HepG2 (cell line): ENCODE data around the gene ZNF554. TPM values are rescaled to one million over a fixed set of nuclear protein-coding genes. Genes with fewer than 3 reads are reported as not detected.

Experiments used
- ATAC-seq: fragments of 200-7000 bp; cut with Tn5 transposase; 3 replicates; pipeline ENCODE4 v1.9.1; 2020; ENCODE audit warnings: mild to moderate bottlenecking, moderate library complexity
- BruUV-seq: library from RNA; stranded (reverse); fragments of 400-500 nt; replicated peaks from 2 replicates; lab custom pipeline; 2021; lab: Mats Ljungman, UMichigan
- CTCF ChIA-PET: fragments of 300-600 bp; formaldehyde crosslinking; extraction: SDS; loops from one replicate; lab custom pipeline; 2021; ENCODE audit warnings: low total read pairs, inconsistent platforms, low intra/inter-chr PET ratio; lab: Yijun Ruan, JAX
- POLR2A ChIA-PET: fragments of 350-600 bp; sonication (Branson Sonifier 250); formaldehyde crosslinking; loops from one replicate; lab custom pipeline; 2020; ENCODE audit warnings: antibody characterized with exemption, inconsistent platforms; lab: Yijun Ruan, JAX
- DNase-seq: peaks from one replicate; pipeline ENCODE4 v3.0.0-alpha.2; 2015; ENCODE audit warnings: low spot score
- FAIRE-seq: peaks from 3 replicates; lab custom pipeline; 2011; peaks lifted over from hg19 to GRCh38; lab: Jason Lieb, UNC
- H2AFZ ChIP-seq: one replicate; pipeline ENCODE4 v1.6.1; 2011; ENCODE audit warnings: low read length, inconsistent platforms
- H3K27ac ChIP-seq: fragments of 300-600 bp; 3 replicates; pipeline ENCODE4 v1.8.0; 2011; ENCODE audit warnings: mixed run types, mild to moderate bottlenecking, mixed read lengths, low read length, inconsistent platforms; ENCODE audit not compliant: insufficient read depth; ENCODE audit errors: extremely low read length
- H3K27me3 ChIP-seq, 2 experiments: fragments of 200-600 bp in 1 of 2; 2 replicates in 1 of 2; 3 replicates in 1 of 2; pipeline versions ENCODE4 v1.6.0 to v1.8.0; 2011; ENCODE audit warnings: low read length in 2 of 2, mild to moderate bottlenecking in 2 of 2, moderate library complexity in 2 of 2, inconsistent platforms in 1 of 2; ENCODE audit not compliant: insufficient read depth in 2 of 2, control insufficient read depth in 1 of 2
- H3K36me3 ChIP-seq, 2 experiments: fragments of 200-600 bp in 1 of 2; replicated peaks in 1 of 2; 2 replicates in 1 of 2; 3 replicates in 1 of 2; pipeline versions ENCODE4 v1.5.1 to v1.8.0; 2011; ENCODE audit warnings: low read length in 2 of 2, inconsistent platforms in 1 of 2; ENCODE audit not compliant: insufficient read depth in 2 of 2, control insufficient read depth in 1 of 2
- H3K4me1 ChIP-seq: 2 replicates; pipeline ENCODE4 v1.5.1; 2012; ENCODE audit warnings: low read length, inconsistent platforms; ENCODE audit not compliant: insufficient read depth
- H3K4me2 ChIP-seq: 2 replicates; pipeline ENCODE4 v1.6.0; 2011; ENCODE audit warnings: low read depth, low read length, inconsistent platforms
- H3K4me3 ChIP-seq, 3 experiments: fragments of 200-600 bp in 1 of 3; sonication (generic), shearing (Covaris generic) in 1 of 3; replicated peaks in 1 of 3; 2 replicates each; pipeline ENCODE4 v1.5.1; 2011 to 2016; ENCODE audit warnings: low read length in 3 of 3, inconsistent platforms in 2 of 3, low read depth in 2 of 3, mild to moderate bottlenecking in 2 of 3, control low read depth in 1 of 3, mixed read lengths in 1 of 3; ENCODE audit not compliant: insufficient read depth in 1 of 3
- H3K79me2 ChIP-seq: one replicate; pipeline ENCODE4 v1.6.1; 2011; ENCODE audit warnings: low read length, inconsistent platforms; ENCODE audit not compliant: insufficient read depth
- H3K9ac ChIP-seq: 2 replicates; pipeline ENCODE4 v1.6.0; 2011; ENCODE audit warnings: mild to moderate bottlenecking, low read depth, low read length, inconsistent platforms; ENCODE audit not compliant: insufficient read depth
- H3K9me3 ChIP-seq: 2 replicates; pipeline ENCODE4 v1.5.1; 2012; ENCODE audit warnings: mild to moderate bottlenecking, low read length
- H4K20me1 ChIP-seq: 2 replicates; pipeline ENCODE4 v1.6.0; 2011; ENCODE audit warnings: inconsistent platforms, mild to moderate bottlenecking, low read length, moderate library complexity; ENCODE audit not compliant: insufficient read depth
- AHDC1 ChIP-seq: sonication (generic); formaldehyde crosslinking; IDR thresholded peaks from 2 replicates; pipeline ENCODE4 v1.5.1; 2020; ENCODE audit warnings: mild to moderate bottlenecking, missing genetic modification reagents, borderline replicate concordance
- CBX2 ChIP-seq, 2 experiments: fragments of 200-600 bp in 1 of 2; sonication (generic); formaldehyde crosslinking in 1 of 2; IDR thresholded peaks; 2 replicates each; pipeline versions ENCODE4 v1.7.0 to v1.8.1; 2018 to 2022; ENCODE audit warnings: low read depth in 2 of 2, low read length in 1 of 2, mild to moderate bottlenecking in 1 of 2, missing genetic modification reagents in 1 of 2
- FOXK1 ChIP-seq: sonication (generic); formaldehyde crosslinking; IDR thresholded peaks from 2 replicates; pipeline ENCODE4 v1.4.0; 2020; ENCODE audit warnings: low read depth, missing genetic modification reagents, borderline replicate concordance
- FOXM1 ChIP-seq: sonication (generic); formaldehyde crosslinking; IDR thresholded peaks from 2 replicates; pipeline ENCODE4 v1.5.0; 2020; ENCODE audit warnings: missing genetic modification reagents
- GABPA ChIP-seq, 2 experiments: IDR thresholded peaks; 2 replicates each; pipeline ENCODE4 v1.6.1; 2011 to 2016; ENCODE audit warnings: low read depth in 2 of 2, low read length in 1 of 2, missing biosample characterization in 1 of 2, missing genetic modification characterization in 1 of 2
- HIC2 ChIP-seq: sonication (generic); formaldehyde crosslinking; IDR thresholded peaks from 2 replicates; pipeline ENCODE4 v1.9.0; 2022; ENCODE audit warnings: low read depth, missing genetic modification reagents
- KAT2B ChIP-seq: fragments of 150-350 bp; IDR thresholded peaks from 2 replicates; pipeline ENCODE4 v1.6.1; 2014; ENCODE audit warnings: low read depth, low read length, borderline replicate concordance
- MTF2 ChIP-seq: sonication (generic); formaldehyde crosslinking; IDR thresholded peaks from 2 replicates; pipeline ENCODE4 v1.5.0; 2020; ENCODE audit warnings: missing genetic modification reagents, borderline replicate concordance
- MYC ChIP-seq: sonication (generic); formaldehyde crosslinking; IDR thresholded peaks from 2 replicates; pipeline ENCODE4 v1.9.0; 2021; ENCODE audit warnings: missing genetic modification reagents, borderline replicate concordance
- PATZ1 ChIP-seq: sonication (generic); formaldehyde crosslinking; IDR thresholded peaks from 2 replicates; pipeline ENCODE4 v1.4.0; 2020; ENCODE audit warnings: missing genetic modification reagents
- PTBP1 ChIP-seq: fragments of 200-400 bp; formaldehyde crosslinking; IDR thresholded peaks from 2 replicates; pipeline ENCODE4 v1.6.1; 2018; ENCODE audit warnings: low read length, low read depth; ENCODE audit not compliant: poor library complexity, severe bottlenecking
- RARG ChIP-seq: sonication (generic); formaldehyde crosslinking; IDR thresholded peaks from 2 replicates; pipeline ENCODE4 v1.4.0; 2020; ENCODE audit warnings: low read depth, mild to moderate bottlenecking, missing genetic modification reagents
- SMARCE1 ChIP-seq: fragments of 450-650 bp; IDR thresholded peaks from 2 replicates; pipeline ENCODE4 v1.6.1; 2017; ENCODE audit warnings: borderline replicate concordance
- SRY ChIP-seq: sonication (generic); formaldehyde crosslinking; IDR thresholded peaks from 2 replicates; pipeline ENCODE4 v1.8.0; 2022; ENCODE audit warnings: mild to moderate bottlenecking, missing genetic modification reagents
- WGBS: methylation state at CpG from one replicate; pipeline ENCODE4 v1.1.6; 2017; ENCODE audit warnings: low lambda C conversion rate; 5-methylcytosine and 5-hydroxymethylcytosine counted together
- in situ Hi-C: cut with HindIII; loops from 2 replicates; pipeline ENCODE4 v1.10.0; 2017; ENCODE audit warnings: low pct_unique_long_range_greater_than_20kb; ENCODE audit not compliant: extremely low pct_ligation_motif_present
- intact Hi-C: fragments of 100-400 bp; cut with micrococcal nuclease; formaldehyde crosslinking; loops from one replicate; pipeline ENCODE4 v1.10.0; 2022; ENCODE audit not compliant: unreplicated experiment
- polyA plus RNA-seq, 8 experiments: library from polyadenylated mRNA; depleted of rRNA in 3 of 8; stranded (reverse) in 7 of 8; unstranded in 1 of 8; fragments of >200 nt; fragmentation: Illumina TruSeq in 4 of 8; extraction: Trizol in 4 of 8; gene quantifications; 2 replicates each; pipeline versions ENCODE4 v1.2.1 to v1.2.3, GENCODE V29; 2011 to 2016; ENCODE audit warnings: low read depth in 4 of 8, missing spikeins in 1 of 8, mixed read lengths in 1 of 8; ENCODE audit not compliant: insufficient read depth in 1 of 8
- total RNA-seq, 5 experiments: library from RNA; depleted of rRNA; stranded (reverse); fragments of >200 nt; fragmentation: Illumina TruSeq; extraction: Trizol; gene quantifications; 2 replicates each; pipeline ENCODE4 v1.2.3, GENCODE V29; 2016; ENCODE audit warnings: low read depth in 1 of 5

ZNF554 gene
- total and polyA plus RNA-seq, 2 of the 13 experiments (the other 11 are each of a cell fraction or from before 2014, with no cell fraction given) = 2.2 to 2.7 TPM

GRCh38 chr19:2848616-2849015 lies 28.9 kb downstream of the ZNF554 start:
- Histone ChIP-seq H4K20me1 (peaks cover 2% of the 10 kb centered on the region; the same call in 1 of the 2 replicates), H3K9me3 (no peaks in the 10 kb centered on the region), H2AFZ (no peak overlapping the region), H3K9ac (no peak overlapping the region), H3K27me3 (no peaks in the 10 kb centered on the region), H3K27ac (no peak overlapping the region), H3K79me2 (peaks cover 36% of the 10 kb centered on the region), H3K36me3 (peaks cover 11 to 33% of the 10 kb centered on the region in 2 experiments; a peak in 4 of 5 replicates), H3K4me3 (no peak overlapping the region), H3K4me2 (no peak overlapping the region), H3K4me1 (peaks cover 25% of the 10 kb centered on the region)
- ChIA-PET CTCF (no interaction called here), POLR2A (no interaction called here)
- 97% methylated on average over 4 of the region's 4 CpGs for WGBS
- in situ Hi-C loops = no loop called here
- FAIRE-seq (no peak), ATAC-seq (no peak), DNase-seq (no peak)
- no TSS peak for BruUV-seq
- intact Hi-C loops = no loop called here
- TF ChIP-seq FOXK1 = no peak
- TF ChIP-seq HIC2 = no peak
- no peak for TF ChIP-seq SRY (CRISPR knock-in tag)
- no peak for TF ChIP-seq CBX2 (IDR thresholded peaks at IDR 0.05; ENCODE audit: low read depth, low read length)
- no peak for TF ChIP-seq CBX2 (CRISPR knock-in tag; IDR thresholded peaks at IDR 0.05; ENCODE audit: low read depth)
- TF ChIP-seq SMARCE1 = no peak
- TF ChIP-seq PTBP1 = no peak
- TF ChIP-seq RARG (CRISPR knock-in tag) = no peak
- TF ChIP-seq GABPA (IDR thresholded peaks at IDR 0.05; ENCODE audit: low read depth, low read length) = no peak
- no peak for TF ChIP-seq GABPA (CRISPR knock-in tag; IDR thresholded peaks at IDR 0.05; ENCODE audit: low read depth)
- TF ChIP-seq MTF2 (CRISPR knock-in tag) = no peak
- TF ChIP-seq PATZ1 = no peak
- TF ChIP-seq AHDC1 = no peak
- no peak for TF ChIP-seq MYC (CRISPR knock-in tag)
- TF ChIP-seq FOXM1 = no peak
- TF ChIP-seq KAT2B = no peak
